Cardiac muscle cell (in vitro differentiated cells and primary cell): Measurements from ENCODE around the gene LYRM4. TPM values are rescaled to one million over a fixed set of nuclear protein-coding genes. Genes with fewer than 3 reads are reported as not detected.

Source experiments
- DNase-seq, 2 donors: peaks; one replicate each; pipeline versions ENCODE4 v3.0.0 to v3.0.0-alpha.2; 2010 to 2017; ENCODE audit warnings: low read depth in 1 of 2, low spot score in 1 of 2
- H3K27ac ChIP-seq: fragments of 200-600 bp; sonication (generic); 2 replicates; pipeline ENCODE4 v1.5.1; 2016
- H3K27me3 ChIP-seq: fragments of 200-600 bp; sonication (generic); 2 replicates; pipeline ENCODE4 v1.6.0; 2016; ENCODE audit warnings: control low read depth
- H3K36me3 ChIP-seq: fragments of 200-600 bp; sonication (generic); 2 replicates; pipeline ENCODE4 v1.5.1; 2016; ENCODE audit warnings: control low read depth
- H3K4me1 ChIP-seq: fragments of 200-600 bp; sonication (generic); 2 replicates; pipeline ENCODE4 v1.8.1; 2017; ENCODE audit warnings: low read depth, mild to moderate bottlenecking, mixed run types
- H3K4me3 ChIP-seq: fragments of 200-600 bp; sonication (generic); 2 replicates; pipeline ENCODE4 v1.5.1; 2016; ENCODE audit warnings: mild to moderate bottlenecking
- H3K9me3 ChIP-seq: fragments of 200-600 bp; sonication (generic); 2 replicates; pipeline ENCODE4 v1.5.1; 2017; ENCODE audit warnings: low read depth, mild to moderate bottlenecking, control low read depth
- polyA plus RNA-seq: library from polyadenylated mRNA; unstranded; fragments of >200 nt; fragmentation: Nextera tagmentation; extraction: Ambion mirVana; gene quantifications from 2 replicates; pipeline ENCODE4 v1.2.1, GENCODE V29; 2016
- total RNA-seq: library from RNA; depleted of rRNA; stranded (reverse); fragments of >200 nt; gene quantifications from 2 replicates; pipeline ENCODE4 v1.2.3, GENCODE V29; 2016
- TF ChIP-seq, protein P1 (sequence below): IDR thresholded peaks from 2 replicates; pipeline ENCODE4 v1.5.1; 2012; ENCODE audit warnings: low read depth, mild to moderate bottlenecking, low read length

LYRM4 gene
- total and polyA plus RNA-seq, 2 experiments from 2014 or later: 24.2 to 38.3 TPM

DNA sequence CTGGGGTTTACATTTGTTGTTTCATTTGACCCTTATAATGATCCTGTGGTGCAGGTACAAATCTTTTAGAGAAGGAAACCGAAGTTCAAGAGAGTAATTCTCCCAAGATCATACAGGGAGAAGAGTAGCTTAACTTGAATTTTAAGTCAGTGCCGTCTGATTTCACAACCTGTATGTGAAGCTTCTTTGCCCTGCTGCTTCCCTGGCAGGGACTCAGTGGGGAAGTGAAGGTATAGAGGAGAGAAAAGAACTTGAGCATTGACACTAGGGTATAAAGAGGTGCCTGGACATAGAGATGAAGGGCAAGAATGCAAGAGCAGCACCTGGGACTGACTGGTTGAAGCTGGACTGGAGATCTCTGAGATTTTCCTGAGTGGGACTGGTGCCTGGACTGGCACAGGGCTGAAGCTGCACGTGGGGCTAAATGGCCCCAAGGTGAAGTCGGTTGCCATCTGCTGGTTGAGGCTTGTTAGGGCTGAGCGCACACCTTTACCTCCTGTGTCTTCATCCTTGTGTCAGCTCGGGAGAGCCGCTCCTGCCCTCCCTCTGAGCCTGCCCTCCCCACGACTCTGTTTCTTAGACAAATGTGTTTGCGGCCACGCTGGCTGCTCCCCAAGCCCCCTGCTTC, 42.4 kb upstream of the LYRM4 start:
- Histone ChIP-seq H3K9me3 (no peaks in the 10 kb centered on the region), H3K27me3 (no peaks in the 10 kb centered on the region), H3K4me1 (peaks cover 7% of the 10 kb centered on the region), H3K4me3 (no peak overlapping the region), H3K27ac (no peak overlapping the region), H3K36me3 (no peaks in the 10 kb centered on the region)
- TF ChIP-seq, protein P1, sequence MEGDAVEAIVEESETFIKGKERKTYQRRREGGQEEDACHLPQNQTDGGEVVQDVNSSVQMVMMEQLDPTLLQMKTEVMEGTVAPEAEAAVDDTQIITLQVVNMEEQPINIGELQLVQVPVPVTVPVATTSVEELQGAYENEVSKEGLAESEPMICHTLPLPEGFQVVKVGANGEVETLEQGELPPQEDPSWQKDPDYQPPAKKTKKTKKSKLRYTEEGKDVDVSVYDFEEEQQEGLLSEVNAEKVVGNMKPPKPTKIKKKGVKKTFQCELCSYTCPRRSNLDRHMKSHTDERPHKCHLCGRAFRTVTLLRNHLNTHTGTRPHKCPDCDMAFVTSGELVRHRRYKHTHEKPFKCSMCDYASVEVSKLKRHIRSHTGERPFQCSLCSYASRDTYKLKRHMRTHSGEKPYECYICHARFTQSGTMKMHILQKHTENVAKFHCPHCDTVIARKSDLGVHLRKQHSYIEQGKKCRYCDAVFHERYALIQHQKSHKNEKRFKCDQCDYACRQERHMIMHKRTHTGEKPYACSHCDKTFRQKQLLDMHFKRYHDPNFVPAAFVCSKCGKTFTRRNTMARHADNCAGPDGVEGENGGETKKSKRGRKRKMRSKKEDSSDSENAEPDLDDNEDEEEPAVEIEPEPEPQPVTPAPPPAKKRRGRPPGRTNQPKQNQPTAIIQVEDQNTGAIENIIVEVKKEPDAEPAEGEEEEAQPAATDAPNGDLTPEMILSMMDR: peak; percentile 42
- peak; percentile 27 to 65 for DNase-seq

- Histone ChIP-seq H3K9me3 (no peaks in the 10 kb centered on the region), H3K27ac (no peak overlapping the region), H3K27me3 (no peaks in the 10 kb centered on the region), H3K4me3 (no peak overlapping the region), H3K36me3 (no peaks in the 10 kb centered on the region), H3K4me1 (peaks cover 7% of the 10 kb centered on the region)
- TF ChIP-seq, protein P1: no peak
- DNase-seq: no peak
Measured at GRCh38 chr6:5302220-5302946, 41.6 kb upstream of the LYRM4 start.

GRCh38 chr6:5300206-5300764, 39.5 kb upstream of the LYRM4 start:
- DNase-seq: no peak
- Histone ChIP-seq H3K4me3 (no peak overlapping the region), H3K27ac (no peak overlapping the region), H3K4me1 (peaks cover 2% of the 10 kb centered on the region), H3K9me3 (no peaks in the 10 kb centered on the region), H3K36me3 (no peaks in the 10 kb centered on the region), H3K27me3 (no peaks in the 10 kb centered on the region)
- TF ChIP-seq, protein P1: no peak

DNA sequence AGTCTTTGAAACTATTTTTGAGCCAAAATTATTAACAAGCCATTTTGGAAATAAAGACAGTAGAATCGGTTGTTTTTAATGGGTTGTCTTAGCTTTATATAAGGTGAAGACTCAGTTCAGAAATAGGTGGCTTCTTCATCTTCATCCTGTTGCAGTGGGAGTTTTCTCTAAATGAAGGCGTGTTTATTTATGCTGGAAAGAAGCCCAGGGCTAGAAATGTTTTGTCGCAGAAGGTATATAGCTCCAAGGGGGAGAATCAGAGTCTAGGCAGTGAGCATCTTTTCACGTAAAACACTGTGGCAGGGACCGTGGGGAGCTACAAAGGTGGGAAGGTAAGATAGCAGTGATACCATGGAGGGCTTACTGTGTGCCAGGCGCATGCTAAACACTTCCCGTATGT, 34.9 kb upstream of the LYRM4 start:
- Histone ChIP-seq H3K27ac (no peak overlapping the region), H3K4me3 (no peak overlapping the region), H3K4me1 (peaks cover 24% of the 10 kb centered on the region), H3K9me3 (no peaks in the 10 kb centered on the region), H3K36me3 (no peaks in the 10 kb centered on the region), H3K27me3 (no peaks in the 10 kb centered on the region)
- DNase-seq: no peak
- TF ChIP-seq, protein P1: no peak

DNA sequence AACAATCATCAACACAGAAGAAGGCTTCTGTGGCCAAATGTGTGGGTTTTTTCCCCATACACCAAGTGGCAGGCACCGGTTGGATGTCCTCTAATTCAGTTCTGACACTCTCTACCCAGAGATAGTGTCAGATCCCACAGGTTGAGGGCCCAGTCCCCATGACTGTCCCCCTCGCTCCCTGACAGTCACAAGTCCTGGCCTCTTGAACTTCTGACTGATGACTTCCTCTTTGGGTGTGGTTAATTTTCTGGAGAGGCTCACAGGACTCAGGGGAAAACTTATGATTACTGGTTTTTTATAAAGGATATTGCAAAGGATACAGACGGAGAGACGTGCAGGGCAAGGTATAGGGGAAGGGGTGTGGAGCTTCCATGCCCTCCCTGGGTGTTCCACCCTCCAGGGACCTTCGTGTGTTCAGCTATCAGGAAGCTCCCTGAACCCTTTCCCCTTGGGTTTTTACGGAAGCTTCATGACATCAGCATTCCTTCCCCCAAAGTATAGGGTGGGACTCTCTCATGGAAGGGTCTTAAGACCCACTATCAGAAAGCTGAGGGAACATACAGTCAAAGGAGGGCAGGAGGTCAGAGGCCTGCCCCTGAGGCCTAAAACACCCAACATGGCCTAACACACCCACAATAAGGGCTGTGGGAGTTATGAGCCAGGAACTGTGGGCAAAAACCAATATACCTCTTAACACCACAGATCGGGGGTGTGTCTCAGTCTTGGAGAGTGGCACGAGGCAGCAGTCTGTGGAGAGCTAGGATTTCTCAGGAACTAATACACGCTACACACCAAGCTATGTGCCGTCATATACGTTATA, 33.9 kb upstream of the LYRM4 start:
- Histone ChIP-seq H3K27ac (no peak overlapping the region), H3K36me3 (no peaks in the 10 kb centered on the region), H3K4me1 (peaks cover 24% of the 10 kb centered on the region), H3K4me3 (no peak overlapping the region), H3K9me3 (no peaks in the 10 kb centered on the region), H3K27me3 (no peaks in the 10 kb centered on the region)
- DNase-seq: no peak
- TF ChIP-seq, protein P1: no peak
